Lower lobe of right lung (tissue), 2 donors: Measurements from ENCODE around the gene RAB8A. TPM values are rescaled to one million over a fixed set of nuclear protein-coding genes. Genes with fewer than 3 reads are reported as not detected.

Source experiments
- ATAC-seq, 2 donors: fragments of 200-7000 bp; cut with Tn5 transposase; one replicate each; pipeline ENCODE4 v1.9.1; 2020 to 2022; ENCODE audit warnings: mild to moderate bottlenecking in 2 of 2, moderate library complexity in 2 of 2
- DNase-seq: peaks from one replicate; pipeline ENCODE4 v3.0.0-alpha.2; 2020
- H3K27ac ChIP-seq: fragments of 200-600 bp; one replicate; pipeline ENCODE4 v1.8.0; 2022
- H3K27me3 ChIP-seq: fragments of 200-600 bp; one replicate; pipeline ENCODE4 v1.8.0; 2022; ENCODE audit warnings: low read depth
- H3K36me3 ChIP-seq: fragments of 200-600 bp; one replicate; pipeline ENCODE4 v1.8.0; 2022; ENCODE audit warnings: mild to moderate bottlenecking
- H3K4me1 ChIP-seq: fragments of 200-600 bp; one replicate; pipeline ENCODE4 v1.8.0; 2022
- H3K4me3 ChIP-seq: fragments of 200-600 bp; one replicate; pipeline ENCODE4 v1.8.0; 2022; ENCODE audit warnings: mild to moderate bottlenecking
- H3K9me3 ChIP-seq: fragments of 200-600 bp; one replicate; pipeline ENCODE4 v1.8.0; 2022
- CTCF ChIP-seq: fragments of 200-600 bp; IDR thresholded peaks from one replicate; pipeline ENCODE4 v1.8.0; 2022; ENCODE audit warnings: antibody characterized with exemption, mild to moderate bottlenecking
- intact Hi-C: fragments of 100-400 bp; cut with DNase I; formaldehyde crosslinking; loops from one replicate; pipeline ENCODE4 v1.11.0; 2022
- total RNA-seq: library from RNA; stranded (reverse); fragmentation: NEBNext Ultra II Directional; extraction: Animal tissue kit (Norgen Biotek cat#: 25700); gene quantifications from one replicate; pipeline ENCODE4 v1.2.1, GENCODE V29; 2021
- donor health status: DM: no; HTN: yes; CAD: no; lungs with severe emphysema.

The RAB8A gene
- total RNA-seq, 1 donor from 2014 or later: 110 TPM

- ATAC-seq: no peak
These were observed 16.2 kb downstream of the RAB8A start for GRCh38 chr19:16127776-16128371.

GRCh38 chr19:16131648-16132047, 20.0 kb downstream of the RAB8A start:
- DNase-seq: no peak
- H3K9me3 ChIP-seq: no peaks in the 10 kb centered on the region
- TF ChIP-seq CTCF: no peak
- no peak overlapping the region for H3K4me3 ChIP-seq
- peaks cover 68% of the 10 kb centered on the region for H3K36me3 ChIP-seq
- no peak overlapping the region for H3K27ac ChIP-seq
- no peak for ATAC-seq
- H3K27me3 ChIP-seq: no peaks in the 10 kb centered on the region
- intact Hi-C loops: no loop called here
- no peaks in the 10 kb centered on the region for H3K4me1 ChIP-seq

More at GRCh38 chr19:16127776-16128371, 16.2 kb downstream of the RAB8A start:
- intact Hi-C loops: no loop called here
- DNase-seq: no peak
- TF ChIP-seq CTCF: no peak
- Histone ChIP-seq H3K4me3 (no peak overlapping the region), H3K9me3 (no peaks in the 10 kb centered on the region), H3K4me1 (no peaks in the 10 kb centered on the region), H3K27me3 (no peaks in the 10 kb centered on the region), H3K36me3 (peaks cover 89% of the 10 kb centered on the region), H3K27ac (no peak overlapping the region)

GRCh38 chr19:16133818-16134217, 22.1 kb downstream of the RAB8A start:
- intact Hi-C loops: no loop called here
- H3K9me3 ChIP-seq: no peaks in the 10 kb centered on the region
- no peak for ATAC-seq

GRCh38 chr19:16134510-16134909, 22.8 kb downstream of the RAB8A start:
- H3K27me3 ChIP-seq: no peaks in the 10 kb centered on the region
- intact Hi-C loops: no loop called here
- no peak for TF ChIP-seq CTCF
- no peaks in the 10 kb centered on the region for H3K9me3 ChIP-seq
- peaks cover 39% of the 10 kb centered on the region for H3K36me3 ChIP-seq
- H3K27ac ChIP-seq: no peak overlapping the region
- H3K4me3 ChIP-seq: no peak overlapping the region
- DNase-seq: no peak
- H3K4me1 ChIP-seq: no peaks in the 10 kb centered on the region
- ATAC-seq: peak in 1 of 2 donors; percentile 10

More at GRCh38 chr19:16133818-16134217, 22.1 kb downstream of the RAB8A start:
- no peak overlapping the region for H3K4me3 ChIP-seq
- no peak for TF ChIP-seq CTCF
- no peaks in the 10 kb centered on the region for H3K27me3 ChIP-seq
- H3K27ac ChIP-seq: no peak overlapping the region
- no peak for DNase-seq
- peaks cover 46% of the 10 kb centered on the region for H3K36me3 ChIP-seq
- no peaks in the 10 kb centered on the region for H3K4me1 ChIP-seq

- Histone ChIP-seq H3K36me3 (peaks cover 29% of the 10 kb centered on the region), H3K4me1 (no peaks in the 10 kb centered on the region), H3K4me3 (no peak overlapping the region), H3K27ac (no peak overlapping the region), H3K9me3 (no peaks in the 10 kb centered on the region), H3K27me3 (no peaks in the 10 kb centered on the region)
- DNase-seq: no peak
- ATAC-seq: no peak
- TF ChIP-seq CTCF: no peak
- intact Hi-C loops: no loop called here
These were observed 23.9 kb downstream of the RAB8A start for GRCh38 chr19:16135430-16136127.
